Peyer's patch (tissue), 4 donors: Measurements from ENCODE around the gene ARHGEF35.
"Not testable (repeated sequence)": the region's sequence is repeated elsewhere in the genome, so short reads cannot be mapped to it uniquely, and the experiment has no call there.

Source experiments
- CTCF ChIP-seq, 6 experiments: fragments of 450-650 bp in 4 of 6; fragments of 200-600 bp in 2 of 6; sonication (generic) in 1 of 6; IDR thresholded peaks; one replicate each; pipeline ENCODE4 v1.5.1; 2017 to 2019; ENCODE audit warnings: antibody characterized with exemption in 6 of 6, mild to moderate bottlenecking in 3 of 6, moderate library complexity in 1 of 6
- POLR2A ChIP-seq, 2 donors: fragments of 450-650 bp; IDR thresholded peaks; one replicate each; pipeline ENCODE4 v1.5.1; 2017; ENCODE audit warnings: antibody characterized with exemption in 2 of 2, mild to moderate bottlenecking in 2 of 2, moderate library complexity in 2 of 2

- not testable (repeated sequence) for TF ChIP-seq CTCF, POLR2A (IDR thresholded peaks at IDR 0.05)
Measured at GRCh38 chr7:144183166-144183565, 12.5 kb downstream of the ARHGEF35 start, which contains the start of gene CTAGE4.
